DND-41 (cell line): ENCODE data around the gene EDEM3.

Source experiments
- ATAC-seq: fragments of 200-7000 bp; cut with Tn5 transposase; 3 replicates; pipeline ENCODE4 v1.9.1; 2021; ENCODE audit warnings: low read depth; ENCODE audit not compliant: insufficient read depth
- DNase-seq: peaks from one replicate; pipeline ENCODE4 v3.0.0-alpha.2; 2020
- H2AFZ ChIP-seq: 2 replicates; pipeline ENCODE4 v1.6.0; 2012; ENCODE audit warnings: low read depth, low read length
- H3K27ac ChIP-seq: 2 replicates; pipeline ENCODE4 v1.5.1; 2012; ENCODE audit warnings: low read length, inconsistent platforms
- H3K27me3 ChIP-seq: fragments of 200-600 bp; sonication (generic); 2 replicates; pipeline ENCODE4 v1.6.0; 2012; ENCODE audit warnings: low read length, mild to moderate bottlenecking, inconsistent platforms; ENCODE audit not compliant: insufficient read depth, poor library complexity
- H3K36me3 ChIP-seq: 2 replicates; pipeline ENCODE4 v1.5.1; 2012; ENCODE audit warnings: low read length, inconsistent platforms; ENCODE audit not compliant: insufficient read depth
- H3K4me1 ChIP-seq: 2 replicates; pipeline ENCODE4 v1.5.1; 2012; ENCODE audit warnings: mild to moderate bottlenecking, low read length; ENCODE audit not compliant: insufficient read depth
- H3K4me2 ChIP-seq: 2 replicates; pipeline ENCODE4 v1.6.0; 2012; ENCODE audit warnings: mild to moderate bottlenecking, moderate library complexity, low read length, inconsistent platforms; ENCODE audit not compliant: insufficient read depth
- H3K4me3 ChIP-seq, 2 experiments: fragments of 200-600 bp in 1 of 2; shearing (Covaris generic) in 1 of 2; 2 replicates each; pipeline ENCODE4 v1.5.1; 2012 to 2016; ENCODE audit warnings: inconsistent platforms in 2 of 2, low read length in 2 of 2, mild to moderate bottlenecking in 2 of 2, low read depth in 1 of 2, moderate library complexity in 1 of 2
- H3K79me2 ChIP-seq: 2 replicates; pipeline ENCODE4 v1.6.0; 2012; ENCODE audit warnings: low read length, inconsistent platforms; ENCODE audit not compliant: insufficient read depth
- H3K9ac ChIP-seq: 2 replicates; pipeline ENCODE4 v1.6.0; 2012; ENCODE audit warnings: low read depth, mild to moderate bottlenecking, inconsistent platforms, low read length, moderate library complexity
- H3K9me3 ChIP-seq: 2 replicates; pipeline ENCODE4 v1.5.1; 2012; ENCODE audit warnings: low read length, moderate library complexity, mild to moderate bottlenecking, inconsistent platforms; ENCODE audit not compliant: insufficient read depth, severe bottlenecking
- H4K20me1 ChIP-seq: 2 replicates; pipeline ENCODE4 v1.6.0; 2012; ENCODE audit warnings: low read length; ENCODE audit not compliant: insufficient read depth
- CTCF ChIP-seq: IDR thresholded peaks from 2 replicates; pipeline ENCODE4 v1.5.1; 2012; ENCODE audit warnings: borderline replicate concordance, low read length, moderate library complexity, mild to moderate bottlenecking; ENCODE audit not compliant: poor library complexity, severe bottlenecking; ENCODE audit errors: extremely low read depth
- EZH2 ChIP-seq: IDR thresholded peaks from 3 replicates; pipeline ENCODE4 v1.6.1; 2012; ENCODE audit warnings: borderline replicate concordance, low read depth, mild to moderate bottlenecking, moderate library complexity, low read length, inconsistent platforms; ENCODE audit not compliant: severe bottlenecking

EDEM3 gene

GRCh38 chr1:184761969-184762485 is 7.4 kb upstream of the EDEM3 start:
- Histone ChIP-seq H2AFZ (no peak overlapping the region), H3K79me2 (no peaks in the 10 kb centered on the region), H3K27me3 (no peaks in the 10 kb centered on the region), H3K9me3 (no peaks in the 10 kb centered on the region), H3K27ac (no peak overlapping the region), H3K9ac (no peak overlapping the region), H3K4me1 (no peaks in the 10 kb centered on the region), H3K4me3 (no peak overlapping the region), H3K4me2 (no peak overlapping the region), H4K20me1 (no peaks in the 10 kb centered on the region), H3K36me3 (no peaks in the 10 kb centered on the region)
- ATAC-seq, result no peak
- no peak for DNase-seq
- no peak for TF ChIP-seq CTCF
- no peak for TF ChIP-seq EZH2

- Histone ChIP-seq H4K20me1 (no peaks in the 10 kb centered on the region), H2AFZ (no peak overlapping the region), H3K79me2 (no peaks in the 10 kb centered on the region), H3K27me3 (no peaks in the 10 kb centered on the region), H3K4me2 (no peak overlapping the region), H3K4me3 (no peak overlapping the region), H3K36me3 (no peaks in the 10 kb centered on the region), H3K4me1 (peaks cover 11% of the 10 kb centered on the region), H3K9me3 (no peaks in the 10 kb centered on the region), H3K27ac (no peak overlapping the region), H3K9ac (no peak overlapping the region)
- DNase-seq (no peak), ATAC-seq (no peak)
- TF ChIP-seq CTCF (no peak), EZH2 (no peak)
Measured at GRCh38 chr1:184759651-184760050, 5.0 kb upstream of the EDEM3 start.

GRCh38 chr1:184759112-184759511 is 4.5 kb upstream of the EDEM3 start:
- H3K36me3 ChIP-seq, result no peaks in the 10 kb centered on the region; the same call in 1 of the 2 replicates
- H3K4me1 ChIP-seq, result peaks cover 11% of the 10 kb centered on the region
- DNase-seq, result no peak
- H2AFZ ChIP-seq, result no peak overlapping the region
- no peaks in the 10 kb centered on the region for H3K27me3 ChIP-seq
- H3K4me2 ChIP-seq, result no peak overlapping the region
- no peak overlapping the region for H3K27ac ChIP-seq
- H3K9me3 ChIP-seq, result no peaks in the 10 kb centered on the region
- TF ChIP-seq EZH2, result no peak
- TF ChIP-seq CTCF, result no peak
- H3K79me2 ChIP-seq, result peaks cover 5% of the 10 kb centered on the region
- no peak overlapping the region for H3K4me3 ChIP-seq
- no peak overlapping the region for H3K9ac ChIP-seq
- no peak for ATAC-seq
- no peaks in the 10 kb centered on the region for H4K20me1 ChIP-seq

GRCh38 chr1:184757891-184758290 is 3.2 kb upstream of the EDEM3 start:
- Histone ChIP-seq H3K4me1 (peaks cover 19% of the 10 kb centered on the region), H3K4me3 (no peak overlapping the region), H3K79me2 (peaks cover 17% of the 10 kb centered on the region), H2AFZ (no peak overlapping the region), H3K36me3 (no peaks in the 10 kb centered on the region; the same call in 1 of the 2 replicates), H3K27me3 (no peaks in the 10 kb centered on the region), H3K27ac (no peak overlapping the region), H4K20me1 (no peaks in the 10 kb centered on the region), H3K9me3 (no peaks in the 10 kb centered on the region), H3K9ac (no peak overlapping the region), H3K4me2 (no peak overlapping the region)
- no peak for TF ChIP-seq EZH2
- TF ChIP-seq CTCF, result no peak
- no peak for ATAC-seq
- no peak for DNase-seq
